Measurements from ENCODE around the gene IAPP.
"Not testable (repeated sequence)": the region's sequence is repeated elsewhere in the genome, so short reads cannot be mapped to it uniquely, and the experiment has no call there.

Gene IAPP

GRCh38 chr12:21372602-21373001 is at the start of gene IAPP:
IAPP (plus strand) TSS chr12:21372902; CDS start chr12:21373352, 450 bp downstream.
- DNase-seq (ENCODE audit: low read depth) = no peak

GRCh38 chr12:21323736-21324135 is 49.0 kb upstream of the IAPP start:
- DNase-seq (ENCODE audit: low read depth) = no peak

DNA sequence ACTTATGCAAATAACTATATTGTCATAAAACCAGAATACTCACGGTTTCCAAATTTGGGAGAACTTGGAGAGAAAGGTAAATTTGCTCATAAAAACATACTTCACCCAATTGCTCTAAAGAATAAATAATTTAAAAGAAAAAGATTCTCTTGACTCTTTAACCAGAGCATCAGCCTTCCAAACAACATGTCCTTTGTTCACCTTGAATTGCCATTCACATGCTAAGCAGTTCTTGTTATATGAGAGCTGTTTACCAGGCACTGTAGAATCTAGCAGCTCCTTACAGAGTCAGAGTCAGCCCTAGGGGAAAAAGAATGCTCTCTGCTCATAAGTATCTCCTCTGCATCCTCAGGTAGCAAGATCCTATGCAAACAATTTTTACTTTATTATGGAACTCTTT is 48.2 kb upstream of the IAPP start:
- DNase-seq (ENCODE audit: low read depth) = no peak

DNA sequence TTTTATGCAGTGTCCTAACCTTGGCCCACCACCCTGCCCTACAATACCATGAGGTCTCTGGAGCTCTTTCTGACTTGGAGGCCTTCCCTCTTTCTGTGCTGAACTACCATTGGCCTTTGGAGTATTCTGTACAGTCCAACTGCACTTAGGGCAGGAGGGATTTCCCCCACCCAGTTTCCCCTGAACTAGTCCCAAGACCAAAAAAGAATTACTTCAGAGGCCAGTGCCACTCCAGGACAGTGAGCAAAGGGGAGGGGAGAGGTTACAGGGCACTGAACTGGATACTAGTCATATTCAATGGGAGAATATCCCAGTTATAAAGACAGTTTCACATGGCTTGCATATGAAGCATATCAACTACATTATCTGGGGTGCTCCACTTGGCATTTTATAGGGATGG is 44.1 kb upstream of the IAPP start:
- no peak for DNase-seq (ENCODE audit: low read depth)

GRCh38 chr12:21330682-21331253 is 41.9 kb upstream of the IAPP start:
- DNase-seq (ENCODE audit: low read depth) = no peak

GRCh38 chr12:21334771-21335325 is 37.9 kb upstream of the IAPP start, which contains the start of gene SLCO1A2:
SLCO1A2 (minus strand) TSS chr12:21334917; CDS start chr12:21334647, 270 bp downstream.
- no peak for DNase-seq (ENCODE audit: low read depth)

- DNase-seq (ENCODE audit: low read depth) = no peak
Observed at GRCh38 chr12:21336656-21337055, 36.0 kb upstream of the IAPP start.

- no peak for DNase-seq (ENCODE audit: low read depth)
Observed at GRCh38 chr12:21337453-21337852, 35.2 kb upstream of the IAPP start.

GRCh38 chr12:21337959-21338744 is 34.5 kb upstream of the IAPP start:
- no peak for DNase-seq (ENCODE audit: low read depth)

DNA sequence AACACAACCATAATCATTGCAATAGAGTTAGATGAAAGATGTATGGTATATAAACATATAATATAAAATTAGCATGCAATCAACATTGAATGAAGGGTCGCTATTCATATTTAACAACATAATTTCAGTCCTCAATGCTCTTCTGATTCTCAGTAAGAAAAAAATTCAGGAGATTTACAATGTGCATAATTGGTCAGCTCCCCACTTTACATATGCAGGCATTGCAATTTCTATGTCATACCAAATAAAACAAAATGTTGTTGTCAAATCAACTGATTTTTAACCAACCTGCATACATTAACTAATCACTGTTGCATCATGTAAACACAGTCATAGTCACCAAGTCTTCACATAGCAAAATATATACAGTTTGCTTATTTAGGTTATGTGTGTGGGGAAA is 32.8 kb upstream of the IAPP start:
- DNase-seq (ENCODE audit: low read depth) = no peak

DNA sequence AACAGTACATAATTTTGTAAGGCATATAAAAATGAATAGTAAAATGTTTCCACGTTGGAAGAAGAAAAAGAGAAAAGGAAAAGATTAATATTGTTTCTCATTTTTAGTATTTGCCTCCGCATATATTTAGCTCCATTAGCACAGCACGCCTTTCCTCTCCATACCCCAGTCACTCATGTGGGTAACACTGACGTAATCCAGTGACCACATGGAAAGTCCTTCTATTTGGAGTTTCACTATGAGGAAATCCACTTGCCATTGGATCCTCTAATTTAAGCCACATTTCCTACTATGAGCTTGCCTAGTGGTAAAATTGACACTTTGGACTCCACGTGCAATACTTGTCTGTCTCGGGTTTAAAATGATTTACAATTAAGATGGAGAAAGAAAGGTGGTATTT is 32.3 kb upstream of the IAPP start:
- DNase-seq (ENCODE audit: low read depth) = no peak

DNA sequence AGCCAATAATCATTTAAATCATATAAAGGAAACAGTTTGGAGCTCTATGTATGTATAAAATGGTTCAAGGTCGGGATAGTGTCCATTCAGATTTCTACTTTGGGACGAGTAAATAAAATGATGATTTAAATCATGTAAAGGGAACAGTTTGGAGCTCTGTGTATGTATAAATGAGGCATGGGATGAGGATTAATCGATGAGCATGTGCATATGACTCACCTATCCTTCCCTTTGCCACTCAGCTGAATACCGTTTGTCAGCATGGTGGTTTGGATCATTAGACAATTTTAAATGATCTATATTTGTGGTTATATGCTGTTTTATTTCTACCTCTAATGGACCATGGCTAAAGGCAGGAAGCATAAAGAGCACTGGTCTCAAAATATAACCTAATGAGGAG is 30.9 kb upstream of the IAPP start:
- DNase-seq (ENCODE audit: low read depth) = no peak

- DNase-seq (ENCODE audit: low read depth) = no peak
Observed at GRCh38 chr12:21343636-21344035, 29.1 kb upstream of the IAPP start.

- no peak for DNase-seq (ENCODE audit: low read depth)
Observed at GRCh38 chr12:21346542-21347205, 26.0 kb upstream of the IAPP start.

GRCh38 chr12:21350975-21351374 is 21.7 kb upstream of the IAPP start:
- no peak for DNase-seq (ENCODE audit: low read depth)

DNA sequence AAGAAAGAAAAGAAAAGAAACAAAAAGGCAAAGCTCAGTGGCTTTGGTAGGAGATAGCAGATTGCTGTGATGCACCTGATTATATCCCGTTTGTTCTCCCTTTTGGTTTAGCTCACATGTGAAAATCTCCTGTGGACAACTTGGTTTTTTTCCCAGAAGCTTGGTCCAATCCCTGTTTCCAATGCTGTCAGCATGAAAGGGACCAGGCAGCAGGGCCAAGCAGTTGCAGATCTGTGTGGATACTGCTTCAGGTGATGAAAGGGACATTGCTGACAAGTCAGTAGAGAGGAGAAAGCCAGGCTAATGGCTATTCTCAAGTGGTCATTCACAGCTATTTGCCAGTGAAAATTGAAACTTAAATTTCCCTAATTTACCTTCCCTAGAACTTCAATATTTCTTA is 19.2 kb upstream of the IAPP start:
- no peak for DNase-seq (ENCODE audit: low read depth)

- no peak for DNase-seq (ENCODE audit: low read depth)
Observed at GRCh38 chr12:21353948-21354347, 18.8 kb upstream of the IAPP start.

DNA sequence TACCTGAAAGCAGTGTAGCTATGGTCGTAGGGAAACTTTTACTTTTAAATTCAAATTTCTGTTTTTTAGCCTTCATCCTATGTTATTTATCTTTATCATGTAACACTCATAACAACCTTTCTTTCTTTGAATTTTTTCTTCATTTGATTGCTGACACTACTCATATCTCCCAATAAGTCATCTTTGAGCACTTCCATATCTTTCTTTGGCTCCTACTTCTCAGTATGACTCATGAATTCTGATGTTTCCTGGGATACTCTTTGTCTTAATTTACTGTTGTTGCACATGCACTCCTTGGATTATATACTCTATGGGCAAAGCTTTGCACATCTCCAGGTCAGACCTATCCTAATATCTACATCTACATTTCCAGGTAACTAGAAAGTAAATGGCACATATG is 18.1 kb upstream of the IAPP start:
- no peak for DNase-seq (ENCODE audit: low read depth)

- not testable (repeated sequence) for DNase-seq (ENCODE audit: low read depth)
Observed at GRCh38 chr12:21360632-21361031, 12.1 kb upstream of the IAPP start.

DNA sequence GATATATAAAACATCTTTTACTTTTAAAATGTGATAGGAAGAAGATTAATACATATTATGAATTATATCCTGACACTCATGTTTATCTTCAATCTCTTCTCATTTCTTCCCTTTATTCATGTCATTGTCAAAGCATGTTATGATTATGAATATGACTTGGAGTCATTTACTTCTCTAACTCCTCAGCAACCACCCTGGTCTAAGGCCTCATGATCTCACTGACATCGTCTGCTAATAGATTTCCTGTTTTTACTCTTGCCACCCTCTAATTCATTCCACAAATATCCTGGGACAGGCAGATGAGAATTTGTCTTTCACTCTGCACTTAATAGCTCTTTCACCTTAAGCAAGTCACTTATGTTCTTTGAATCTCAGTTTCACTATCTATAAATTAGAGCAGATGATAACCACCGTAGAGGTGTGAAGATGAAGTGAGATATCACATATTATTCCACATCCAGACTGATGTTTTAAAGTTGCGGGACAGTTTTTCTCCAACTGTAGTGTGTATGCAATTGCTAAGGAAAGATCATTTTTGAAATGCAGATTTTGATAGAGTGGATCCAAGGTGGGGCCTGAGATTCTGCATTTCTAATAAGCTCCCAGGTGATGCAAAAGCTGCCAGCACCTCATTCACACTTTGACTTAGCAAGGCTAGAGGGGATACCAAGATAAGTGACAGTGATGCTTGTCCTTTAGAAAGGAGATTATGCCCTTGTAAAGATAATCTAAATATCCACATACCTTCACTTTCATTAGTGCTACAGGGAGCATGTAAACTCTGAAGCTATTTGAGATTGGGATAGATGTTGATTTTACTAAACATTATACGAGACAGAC is 3.3 kb upstream of the IAPP start:
- no peak for DNase-seq (ENCODE audit: low read depth)

DNA sequence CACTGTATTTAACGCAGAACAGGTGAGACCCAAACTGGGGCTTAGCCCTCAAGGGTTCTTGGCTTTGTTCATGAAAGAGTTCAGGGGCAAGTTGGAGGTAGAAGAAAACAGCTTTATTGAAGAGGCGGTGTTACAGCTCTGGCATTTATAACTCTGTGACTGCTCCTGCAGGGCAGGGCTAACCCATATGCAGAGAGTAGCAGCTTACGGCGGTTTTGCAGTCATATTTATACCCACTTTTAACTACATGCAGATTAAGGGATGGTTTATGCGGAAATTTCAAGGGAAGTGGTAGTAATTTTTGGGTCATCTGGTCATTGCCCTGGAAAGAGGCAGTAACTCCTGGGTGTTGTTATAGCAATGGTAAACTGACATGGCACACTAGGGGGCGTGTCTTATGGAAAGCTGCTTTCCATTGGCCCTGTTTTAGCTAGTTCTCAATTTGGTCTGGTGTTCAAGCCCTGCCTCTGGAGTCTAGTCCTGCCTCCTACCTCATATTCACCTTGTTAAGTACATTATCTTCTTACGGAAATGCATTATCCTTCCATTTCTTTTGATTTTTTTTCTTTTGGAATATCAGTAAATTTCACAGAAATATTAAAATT is 1.8 kb upstream of the IAPP start:
- no peak for DNase-seq (ENCODE audit: low read depth)

GRCh38 chr12:21379218-21379617 is 6.5 kb downstream of the IAPP start:
- DNase-seq (ENCODE audit: low read depth) = no peak

Measured in activated T-cell treated with anti-CD3 and anti-CD28 coated beads for 1 hour (primary cell).